GM20000 (cell line): ENCODE results near the gene DHX58.
A peak's percentile ranks its signal among the peaks of the same experiment; 100 is the strongest.

Source experiments
- DNase-seq: peaks from one replicate; pipeline ENCODE4 v3.0.0; 2012; ENCODE audit warnings: low spot score
- CTCF ChIP-seq: IDR thresholded peaks from 2 replicates; pipeline ENCODE4 v1.5.1; 2012; ENCODE audit warnings: mild to moderate bottlenecking, control low read depth; ENCODE audit errors: extremely low read depth, missing control alignments

The DHX58 gene

GRCh38 chr17:42119301-42119700 lies 6.8 kb upstream of the DHX58 start:
- no peak for DNase-seq
- no peak for TF ChIP-seq CTCF

- TF ChIP-seq CTCF = no peak
- DNase-seq = peak; percentile 65
These were observed 6.0 kb upstream of the DHX58 start for GRCh38 chr17:42118545-42118944.

DNA sequence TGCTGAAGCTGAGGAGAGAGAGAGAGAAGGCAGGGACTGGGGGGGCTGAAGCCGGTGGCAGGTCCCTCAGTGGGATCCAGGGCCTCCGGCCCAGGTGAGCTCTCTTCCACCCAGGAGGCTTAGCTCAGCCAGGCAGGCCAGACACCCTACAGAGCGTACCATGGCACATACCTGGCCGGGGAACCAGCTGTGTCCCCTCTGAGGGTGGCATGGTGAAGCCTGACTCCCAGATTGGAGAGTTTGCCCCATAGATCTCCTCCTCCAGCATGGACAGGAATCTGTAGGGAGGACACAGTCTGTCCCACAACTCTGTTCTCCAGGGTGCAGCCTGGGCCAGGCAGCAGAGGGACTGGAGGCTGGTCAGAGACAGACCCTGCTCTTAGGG lies 5.6 kb upstream of the DHX58 start:
- no peak for TF ChIP-seq CTCF
- DNase-seq = no peak

DNA sequence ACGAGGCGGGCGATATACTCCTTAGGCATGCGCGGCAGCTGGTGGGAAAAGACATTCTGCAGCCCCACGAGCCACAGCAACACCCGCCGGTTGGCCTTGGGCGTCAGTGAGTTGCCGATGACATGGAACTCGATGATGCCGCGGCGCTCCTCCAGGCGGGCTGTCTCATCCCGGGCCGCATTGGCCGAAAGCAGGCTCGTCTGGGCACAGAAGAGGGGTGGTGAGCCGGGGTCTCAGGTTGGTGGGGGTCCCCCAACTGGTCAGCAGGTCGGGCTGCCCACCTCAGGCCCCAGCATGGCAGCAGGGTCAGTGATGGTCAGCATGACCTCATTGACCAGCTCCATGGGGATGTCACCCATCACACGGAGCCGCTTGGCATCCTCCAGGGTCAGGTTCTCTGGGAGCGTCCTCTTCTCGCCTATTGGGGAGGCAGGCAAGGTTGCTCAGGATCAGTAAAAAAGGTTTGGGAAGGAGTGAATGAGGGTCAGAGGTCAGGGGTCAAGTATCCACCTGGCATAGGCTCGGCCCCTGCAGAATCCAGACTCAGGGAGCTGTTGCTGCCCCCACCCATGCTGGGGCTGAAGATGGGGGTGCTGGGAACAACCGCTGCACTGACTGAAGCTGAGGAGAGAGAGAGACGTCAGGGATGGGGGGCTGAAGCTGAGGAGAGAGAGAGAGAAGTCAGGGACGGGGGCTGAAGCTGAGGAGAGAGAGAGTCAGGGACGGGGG lies 5.0 kb upstream of the DHX58 start:
- no peak for DNase-seq
- TF ChIP-seq CTCF = no peak

- TF ChIP-seq CTCF = peak; percentile 63
- peak; percentile 87 for DNase-seq
These were observed 4.3 kb upstream of the DHX58 start for GRCh38 chr17:42116705-42117396.

- TF ChIP-seq CTCF = no peak
- DNase-seq = no peak
These were observed 1.6 kb upstream of the DHX58 start for GRCh38 chr17:42114118-42114517.

DNA sequence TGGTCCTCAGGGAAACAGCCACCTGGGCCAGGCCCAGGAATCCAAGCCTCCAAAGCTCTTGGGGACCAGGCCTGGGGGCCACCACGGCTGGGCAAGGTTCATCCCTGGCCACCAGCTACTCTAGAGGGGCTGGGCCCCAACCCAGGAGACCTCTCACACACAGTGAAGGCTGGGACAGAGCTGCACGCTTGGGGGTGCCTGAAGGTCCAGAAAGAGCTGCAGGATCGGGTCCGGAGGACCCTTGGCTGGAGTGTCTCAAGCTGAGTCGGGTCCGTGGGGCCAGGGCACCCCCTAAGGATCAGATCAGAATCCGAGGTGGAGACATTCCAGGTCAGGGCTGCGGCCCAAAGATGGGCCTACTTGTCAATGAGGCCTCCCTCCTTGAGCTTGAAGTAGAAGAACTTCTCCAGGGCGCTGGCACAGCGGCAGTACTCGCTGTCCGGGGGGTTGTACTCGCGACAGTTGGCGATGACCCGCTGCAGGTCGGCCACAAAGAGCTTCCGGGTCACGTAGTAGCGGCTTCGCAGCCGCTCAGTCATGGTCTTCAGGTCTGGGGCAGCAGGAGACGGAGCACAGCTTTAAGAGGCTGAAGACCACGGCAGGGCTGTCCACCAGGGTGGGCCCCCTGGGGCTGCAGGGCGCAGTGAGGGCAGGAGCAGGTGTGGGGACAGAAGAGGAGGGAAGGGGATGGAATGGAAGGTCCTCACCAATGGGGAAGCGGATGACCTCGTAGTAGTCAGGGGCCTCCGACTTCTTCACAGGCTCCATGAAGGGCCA lies 967 bp upstream of the DHX58 start:
- no peak for DNase-seq
- no peak for TF ChIP-seq CTCF
